Right atrium auricular region (tissue), 2 donors: Measurements from ENCODE around the gene PYGO1. TPM values are rescaled to one million over a fixed set of nuclear protein-coding genes. Genes with fewer than 3 reads are reported as not detected.
A peak's percentile ranks its signal among the peaks of the same experiment; 100 is the strongest.
"Not testable (repeated sequence)": the region's sequence is repeated elsewhere in the genome, so short reads cannot be mapped to it uniquely, and the experiment has no call there.

Experiments
- DNase-seq: peaks from one replicate; pipeline ENCODE4 v3.0.0-alpha.2; 2019; ENCODE audit warnings: low spot score
- H3K27ac ChIP-seq, 2 donors: fragments of 200-600 bp; sonication (generic); 1 replicate in 1 of 2; 2 replicates in 1 of 2; pipeline ENCODE4 v1.5.1; 2016 to 2019
- H3K27me3 ChIP-seq, 2 donors: fragments of 200-600 bp; sonication (generic); one replicate each; pipeline versions ENCODE4 v1.5.1 to v1.6.0; 2017 to 2019
- H3K36me3 ChIP-seq: fragments of 200-600 bp; sonication (generic); one replicate; pipeline ENCODE4 v1.5.1; 2016
- H3K4me1 ChIP-seq, 2 donors: fragments of 200-600 bp; sonication (generic); one replicate each; pipeline versions ENCODE4 v1.5.1 to v1.6.0; 2017 to 2019
- H3K4me3 ChIP-seq, 2 donors: fragments of 200-600 bp; sonication (generic); 1 replicate in 1 of 2; 2 replicates in 1 of 2; pipeline ENCODE4 v1.5.1; 2017 to 2019; ENCODE audit warnings: mild to moderate bottlenecking in 1 of 2, moderate library complexity in 1 of 2
- H3K9me3 ChIP-seq, 2 donors: fragments of 200-600 bp; sonication (generic); one replicate each; pipeline ENCODE4 v1.5.1; 2019
- total RNA-seq, 2 donors: library from RNA; depleted of rRNA; stranded (reverse); fragments of >200 nt; gene quantifications; one replicate each; pipeline ENCODE4 v1.1.0, GENCODE V29; 2016
- TF ChIP-seq, protein P1 (sequence below), 2 donors: fragments of 200-600 bp; sonication (generic); IDR thresholded peaks; one replicate each; pipeline ENCODE4 v1.5.1; 2019; ENCODE audit warnings: antibody characterized with exemption in 2 of 2

PYGO1 gene
- total RNA-seq, 2 donors from 2014 or later: 4.3 to 6.3 TPM

DNA sequence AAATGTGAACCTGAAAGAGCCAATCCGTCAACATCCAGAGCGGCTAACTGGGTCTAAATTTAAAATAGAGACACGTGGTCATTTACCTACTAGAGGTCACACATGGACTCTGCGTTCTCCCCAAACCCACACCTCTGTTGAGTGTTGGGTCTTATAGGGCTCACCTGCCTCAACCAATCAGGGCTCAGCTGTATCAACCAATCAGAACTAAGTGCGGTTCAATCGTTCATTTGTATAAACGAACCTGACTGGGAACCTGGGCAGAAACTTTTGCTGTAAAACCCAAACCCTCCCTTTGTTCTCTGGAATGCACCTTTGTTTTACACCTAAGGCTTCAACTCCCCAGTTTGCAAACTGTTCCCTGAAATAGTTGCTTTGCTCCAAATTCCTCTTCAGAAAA, 89.0 kb downstream of the PYGO1 start:
- Histone ChIP-seq H3K4me3 (no peak overlapping the region), H3K9me3 (peaks cover 0 to under 1% of the 10 kb centered on the region in 2 donors), H3K36me3 (no peaks in the 10 kb centered on the region), H3K27ac (no peak overlapping the region), H3K27me3 (no peaks in the 10 kb centered on the region), H3K4me1 (peaks cover 0 to 6% of the 10 kb centered on the region in 2 donors)
- no peak for DNase-seq
- TF ChIP-seq, protein P1, sequence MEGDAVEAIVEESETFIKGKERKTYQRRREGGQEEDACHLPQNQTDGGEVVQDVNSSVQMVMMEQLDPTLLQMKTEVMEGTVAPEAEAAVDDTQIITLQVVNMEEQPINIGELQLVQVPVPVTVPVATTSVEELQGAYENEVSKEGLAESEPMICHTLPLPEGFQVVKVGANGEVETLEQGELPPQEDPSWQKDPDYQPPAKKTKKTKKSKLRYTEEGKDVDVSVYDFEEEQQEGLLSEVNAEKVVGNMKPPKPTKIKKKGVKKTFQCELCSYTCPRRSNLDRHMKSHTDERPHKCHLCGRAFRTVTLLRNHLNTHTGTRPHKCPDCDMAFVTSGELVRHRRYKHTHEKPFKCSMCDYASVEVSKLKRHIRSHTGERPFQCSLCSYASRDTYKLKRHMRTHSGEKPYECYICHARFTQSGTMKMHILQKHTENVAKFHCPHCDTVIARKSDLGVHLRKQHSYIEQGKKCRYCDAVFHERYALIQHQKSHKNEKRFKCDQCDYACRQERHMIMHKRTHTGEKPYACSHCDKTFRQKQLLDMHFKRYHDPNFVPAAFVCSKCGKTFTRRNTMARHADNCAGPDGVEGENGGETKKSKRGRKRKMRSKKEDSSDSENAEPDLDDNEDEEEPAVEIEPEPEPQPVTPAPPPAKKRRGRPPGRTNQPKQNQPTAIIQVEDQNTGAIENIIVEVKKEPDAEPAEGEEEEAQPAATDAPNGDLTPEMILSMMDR (IDR thresholded peaks at IDR 0.05): no peak

GRCh38 chr15:55498109-55498938, 89.8 kb downstream of the PYGO1 start:
- H3K9me3 ChIP-seq, H3K36me3 ChIP-seq, H3K27me3 ChIP-seq, H3K4me1 ChIP-seq: not testable (repeated sequence)
- Histone ChIP-seq H3K27ac (peak overlapping the region in 1 of 2 donors; percentile 33), H3K4me3 (peak overlapping the region; percentile 44 to 63)
- DNase-seq: peak; percentile 74

DNA sequence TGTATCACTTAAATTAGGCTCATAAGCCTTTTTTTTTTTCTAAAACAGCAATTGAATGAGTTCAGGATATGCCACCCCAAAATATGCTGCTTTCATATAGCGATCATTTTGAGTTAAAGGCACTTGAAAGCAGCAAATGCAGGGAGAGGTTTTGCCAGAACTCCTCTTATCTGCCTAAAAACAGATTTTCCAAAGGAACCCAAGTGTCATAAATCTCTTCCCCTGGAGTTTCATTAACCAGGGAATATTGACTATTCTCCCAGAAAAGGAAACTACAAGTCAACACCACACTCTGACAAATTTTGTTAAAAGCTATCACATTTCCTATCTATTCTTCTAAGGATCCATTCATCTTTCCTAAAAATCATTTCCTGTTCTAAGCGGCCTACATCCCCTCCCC, 91.4 kb downstream of the PYGO1 start:
- no peak for DNase-seq
- Histone ChIP-seq H3K4me3 (no peak overlapping the region), H3K27ac (no peak overlapping the region), H3K27me3 (no peaks in the 10 kb centered on the region), H3K9me3 (no peaks in the 10 kb centered on the region), H3K4me1 (peaks cover 0 to 6% of the 10 kb centered on the region in 2 donors), H3K36me3 (no peaks in the 10 kb centered on the region)
- TF ChIP-seq, protein P1 (IDR thresholded peaks at IDR 0.05): no peak

GRCh38 chr15:55494931-55495330, 93.2 kb downstream of the PYGO1 start:
- Histone ChIP-seq H3K9me3 (no peaks in the 10 kb centered on the region), H3K4me3 (no peak overlapping the region), H3K27ac (no peak overlapping the region), H3K27me3 (no peaks in the 10 kb centered on the region), H3K36me3 (no peaks in the 10 kb centered on the region), H3K4me1 (peaks cover 0 to 6% of the 10 kb centered on the region in 2 donors)
- TF ChIP-seq, protein P1 (IDR thresholded peaks at IDR 0.05): no peak
- DNase-seq: no peak

GRCh38 chr15:55488952-55489600, 99.1 kb downstream of the PYGO1 start:
- H3K27me3 ChIP-seq, H3K4me1 ChIP-seq, H3K27ac ChIP-seq, H3K9me3 ChIP-seq, H3K36me3 ChIP-seq, H3K4me3 ChIP-seq, DNase-seq: not testable (repeated sequence)

Other genes with a start within 250 kb of the PYGO1 start
- gene CCPG1, start 180.0 kb downstream of the PYGO1 start, total RNA-seq: 10 to 100 TPM; 54.7 to 81.4 TPM
- 1 to 10 TPM; 1.6 to 5.6 TPM for gene PIERCE2, start 179.8 kb downstream of the PYGO1 start, total RNA-seq
- 1 to 10 TPM; 1.0 to 1.1 TPM for gene DNAAF4, start 80.1 kb downstream of the PYGO1 start, total RNA-seq
- gene PRTG, start 154.8 kb upstream of the PYGO1 start, total RNA-seq: 1 to 10 TPM in 1 of 2 donors, under 1 TPM in 1; 0.44 to 3.3 TPM